Activated CD8-positive, alpha-beta memory T cell treated with anti-CD3 and anti-CD28 coated beads for 1 hour (primary cell): ENCODE results near the gene FCHSD2.

Source experiments
- DNase-seq, 2 donors: peaks; one replicate each; pipeline ENCODE4 v3.0.0-alpha.2; 2020; ENCODE audit warnings: low read depth in 1 of 2; ENCODE audit errors: extremely low read depth in 1 of 2

Gene FCHSD2

DNA sequence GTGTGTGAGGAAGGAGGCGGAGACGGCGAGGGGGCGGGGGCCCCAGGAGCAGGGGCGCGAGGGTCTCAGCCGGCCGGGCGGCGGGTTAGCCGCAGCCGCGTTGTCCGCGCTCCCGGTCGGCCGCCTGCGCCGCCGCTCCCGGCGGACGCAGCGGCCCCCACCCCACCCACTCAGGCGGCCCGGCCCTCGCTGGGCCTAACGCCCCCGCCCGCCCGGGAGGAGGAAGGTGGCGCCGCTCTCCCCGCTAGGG lies at the start of gene FCHSD2:
FCHSD2 (minus strand) TSS at position 191 of the 250 bp plus-strand sequence. CDS start 441 bp downstream, outside the sequence.
- DNase-seq: no peak

DNA sequence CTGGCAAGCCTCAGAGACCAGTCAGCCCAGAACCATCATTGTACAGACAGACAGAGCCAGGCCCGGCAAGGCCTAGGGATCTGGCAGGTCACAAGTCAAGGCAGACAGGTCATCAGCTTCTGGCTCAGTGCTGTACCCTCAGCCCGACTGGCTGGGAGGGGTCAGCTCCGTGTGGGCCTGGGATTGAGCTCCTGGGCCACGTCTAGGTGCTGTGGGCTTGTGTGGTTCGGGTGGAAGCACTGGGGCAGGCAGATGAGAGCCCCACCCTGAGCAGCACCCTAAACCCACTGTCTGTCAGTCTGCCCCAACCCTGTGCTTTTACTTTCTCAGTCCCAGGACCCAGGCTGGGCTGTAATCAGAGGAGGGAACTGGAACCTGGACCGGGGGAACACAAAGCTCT lies 49.0 kb upstream of the FCHSD2 start:
- no peak for DNase-seq

DNA sequence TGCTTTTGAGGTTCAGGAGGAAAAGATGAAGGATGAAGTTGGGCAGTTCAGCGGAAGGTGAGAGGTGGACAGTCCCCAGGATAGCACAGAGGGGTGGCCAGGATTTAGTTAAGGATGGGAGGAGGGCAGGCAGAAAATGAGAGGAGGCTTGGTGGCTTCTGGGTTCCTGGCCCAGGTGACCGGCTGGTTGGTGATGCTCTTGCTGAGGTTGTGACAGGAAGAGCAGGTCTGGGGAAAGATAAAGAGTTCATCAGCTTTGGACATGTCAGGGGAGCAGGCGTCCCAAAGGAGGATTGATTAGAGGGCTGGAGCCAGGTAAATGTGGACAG lies 48.4 kb upstream of the FCHSD2 start:
- no peak for DNase-seq

DNA sequence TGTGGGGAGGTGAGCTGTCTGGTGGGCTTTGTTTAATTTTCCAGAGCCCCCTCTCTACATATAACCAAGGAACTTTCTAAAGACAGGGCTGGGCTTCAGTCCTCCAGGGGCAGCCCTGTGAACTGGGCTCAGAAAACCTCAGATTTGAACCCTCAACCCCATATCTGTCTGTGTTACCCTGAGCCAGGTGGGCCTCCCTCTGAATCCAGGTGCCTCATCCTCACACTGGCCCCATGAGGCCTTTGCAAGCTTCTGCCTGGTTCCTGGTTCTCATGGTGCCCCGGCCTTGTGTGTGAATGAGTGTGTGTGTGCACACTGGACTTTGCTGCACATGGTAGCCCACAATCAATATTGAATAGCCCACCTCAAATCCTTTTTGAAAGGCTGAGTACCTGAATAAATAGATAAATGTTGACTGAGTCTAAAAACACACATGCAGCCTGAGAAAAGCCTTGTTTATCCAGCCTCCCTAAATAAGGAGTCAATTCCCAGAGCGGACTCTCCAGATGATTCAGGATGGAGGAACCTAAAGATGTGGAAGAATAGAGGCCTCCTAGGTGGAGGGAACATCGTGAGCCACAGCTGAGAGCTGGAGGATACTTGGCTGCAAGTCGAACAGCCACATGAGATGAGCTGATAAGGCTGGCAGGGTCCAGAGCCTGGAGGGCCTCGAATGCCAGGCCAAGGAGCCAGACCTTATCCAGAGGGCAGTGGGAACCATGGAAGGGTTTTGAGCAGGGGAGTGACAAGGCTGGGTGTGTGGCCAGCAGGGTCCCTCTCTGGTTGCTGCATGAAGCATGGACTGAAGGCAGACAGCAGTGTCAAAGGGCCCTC lies 47.8 kb upstream of the FCHSD2 start:
- DNase-seq: no peak

DNA sequence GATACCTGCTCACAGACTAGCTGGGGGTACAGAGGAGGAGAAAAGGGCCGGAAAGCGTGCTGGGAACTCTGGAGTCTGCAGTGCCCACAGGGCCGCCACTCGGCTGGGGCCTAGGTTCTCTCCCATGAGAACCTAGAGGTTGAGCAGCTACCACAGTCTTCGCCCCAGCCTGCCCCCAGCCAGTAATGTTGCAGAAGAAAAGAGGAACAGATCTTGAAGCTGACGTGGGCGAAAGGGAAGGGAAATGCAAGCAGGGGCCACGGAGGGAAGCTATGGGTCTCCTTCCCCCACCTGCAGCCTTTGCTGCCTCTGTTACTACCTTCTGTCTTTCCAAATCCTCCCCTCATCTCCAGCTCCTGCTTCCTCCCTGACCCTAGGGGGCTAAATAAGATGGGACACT lies 47.2 kb upstream of the FCHSD2 start:
- DNase-seq: no peak

DNA sequence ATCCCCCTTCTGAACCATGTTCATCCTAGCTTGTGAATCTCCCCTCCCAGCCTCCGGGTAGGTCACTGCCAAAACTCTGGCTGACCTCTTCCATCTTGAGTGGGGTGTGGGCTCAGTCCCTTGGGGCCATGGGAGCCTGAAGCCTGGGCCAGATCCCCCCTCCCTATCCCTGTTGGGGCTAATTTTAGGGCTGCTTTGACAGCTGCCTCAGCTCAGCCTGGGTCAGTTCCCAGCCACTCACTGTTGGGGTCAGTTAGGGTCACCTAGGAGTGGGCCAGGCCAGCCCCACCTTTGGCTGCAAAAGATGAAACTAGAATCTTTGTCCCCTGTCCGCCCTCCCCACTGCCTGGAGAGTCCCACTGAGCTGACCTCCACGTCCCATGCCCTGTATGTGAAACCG lies 46.2 kb upstream of the FCHSD2 start:
- DNase-seq: no peak

DNA sequence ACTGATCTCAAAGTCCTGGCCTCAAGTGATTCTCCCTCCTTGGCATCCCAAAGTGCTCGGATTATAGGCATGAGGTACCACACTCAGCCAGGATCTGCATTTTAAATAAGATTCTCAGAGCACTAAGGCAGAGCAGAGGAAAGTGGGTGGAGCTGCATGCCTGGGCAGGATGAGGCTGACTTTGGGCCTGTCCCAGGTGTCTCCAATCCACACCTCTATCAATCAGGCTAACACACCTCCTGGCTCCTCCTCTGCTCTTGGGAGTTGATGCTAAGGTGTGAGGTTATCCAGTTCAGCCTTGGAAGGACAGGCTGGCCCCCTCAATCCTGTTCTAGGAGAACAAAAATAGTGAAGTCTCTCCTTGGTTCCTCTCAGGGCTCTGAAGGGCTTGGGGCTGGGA lies 45.7 kb upstream of the FCHSD2 start:
- DNase-seq: no peak

DNA sequence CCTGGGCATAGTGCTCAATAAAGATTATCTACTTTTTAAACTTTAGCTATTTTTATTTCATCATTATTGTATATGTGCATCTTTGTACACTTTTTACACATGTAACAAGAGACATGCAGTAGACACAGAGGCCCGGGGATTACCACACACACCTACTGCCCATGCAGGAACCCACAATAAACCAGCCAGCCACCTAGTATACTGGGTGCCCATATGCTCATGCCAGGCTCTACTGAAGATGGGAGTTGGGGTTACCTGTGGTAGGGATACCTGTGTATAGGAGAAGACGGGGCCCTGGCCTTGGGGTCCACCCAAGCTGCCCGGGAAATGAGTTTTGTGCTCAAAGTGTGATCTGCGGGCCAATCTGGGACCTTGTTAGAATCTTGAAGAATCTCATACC lies 44.8 kb upstream of the FCHSD2 start:
- DNase-seq: no peak

DNA sequence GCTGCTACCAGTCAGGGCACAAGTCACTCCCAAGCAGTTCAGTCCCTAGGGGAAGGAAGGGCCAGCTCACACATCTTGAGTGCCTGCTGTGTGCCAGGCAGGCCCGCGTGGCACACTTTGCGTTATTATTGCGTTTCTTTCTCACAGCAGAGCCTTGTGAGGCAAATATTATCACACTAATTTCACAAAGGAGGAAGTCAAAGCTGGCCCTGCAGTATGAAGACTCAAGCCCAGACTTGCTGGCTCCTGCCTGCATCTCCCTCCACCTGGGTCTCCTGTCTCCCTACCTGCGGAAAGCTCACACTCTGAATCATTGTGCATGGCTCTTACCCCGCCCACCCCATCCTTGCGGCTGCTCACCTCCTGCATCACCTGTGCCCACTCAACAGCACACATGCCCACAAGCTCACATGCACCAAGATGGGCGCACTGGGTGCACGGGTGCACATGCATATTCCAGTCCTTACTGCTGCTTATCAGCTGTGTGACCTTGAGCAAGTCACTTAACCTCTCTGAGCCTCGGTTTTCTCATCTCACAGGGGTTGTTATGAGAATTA lies 44.3 kb upstream of the FCHSD2 start:
- DNase-seq: no peak

DNA sequence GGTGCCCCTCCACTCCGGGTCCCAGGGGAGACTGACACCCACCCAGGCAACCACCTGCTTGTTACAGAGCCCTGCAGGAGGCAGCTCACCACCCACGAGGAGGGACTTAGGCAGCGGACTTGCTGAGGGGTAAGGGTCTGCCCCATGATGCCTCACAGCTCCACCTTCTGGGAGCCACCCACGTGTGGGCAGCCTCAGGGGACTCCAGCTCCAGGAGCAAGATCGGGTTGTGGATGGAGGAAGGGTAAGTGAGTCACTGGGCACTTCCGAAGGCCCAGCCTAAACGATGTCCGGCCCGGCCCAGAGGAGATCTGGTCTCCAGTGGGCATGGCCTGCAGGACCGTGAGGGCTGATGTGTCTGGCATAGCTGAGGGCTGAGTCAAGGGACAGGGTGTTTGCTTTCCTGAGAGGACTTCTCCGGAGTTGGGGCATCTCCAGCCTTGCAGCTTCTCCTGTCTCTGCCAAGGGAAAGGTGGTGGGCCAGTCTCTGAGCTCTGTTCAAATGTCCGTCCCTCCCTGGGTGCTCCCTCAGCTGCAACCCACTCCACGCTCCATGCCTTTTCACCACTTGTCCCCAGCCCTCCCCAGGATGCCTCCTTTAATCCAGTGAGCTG lies 43.7 kb upstream of the FCHSD2 start:
- DNase-seq: no peak

DNA sequence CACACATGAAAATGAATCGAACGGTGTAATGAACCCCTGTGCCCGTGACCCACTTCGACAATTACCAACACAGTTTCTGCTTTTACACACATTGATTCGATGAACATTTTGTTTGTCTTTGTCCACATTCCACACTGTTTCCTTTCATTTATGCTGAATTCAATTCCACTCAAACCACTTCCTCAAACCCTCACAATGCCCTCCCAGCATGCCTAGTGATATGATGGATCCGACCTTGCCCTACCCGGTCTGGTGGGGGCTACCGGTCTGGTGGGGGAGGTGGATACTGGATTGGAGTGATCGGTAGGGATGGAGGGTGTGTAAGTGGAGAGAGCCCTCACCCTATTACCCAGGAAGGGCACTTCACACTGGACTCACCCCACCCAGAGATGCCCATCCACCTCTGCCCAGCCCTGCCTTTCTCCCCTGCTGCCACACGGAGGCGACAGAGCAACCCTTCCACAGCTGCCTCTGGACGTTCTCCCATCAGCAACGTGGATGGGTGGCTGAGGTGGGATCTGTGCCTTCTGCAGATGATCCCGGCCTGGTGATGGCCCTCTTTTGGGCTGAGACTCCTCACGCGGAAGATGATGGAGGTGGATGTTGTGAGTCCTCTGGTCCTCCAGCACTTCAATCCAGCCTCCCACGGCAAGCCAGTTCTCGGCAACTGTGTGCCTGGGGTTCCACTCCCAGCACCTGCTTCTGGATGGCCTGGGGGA lies 43.0 kb upstream of the FCHSD2 start:
- DNase-seq: peak in 1 of 2 donors; percentile 14

DNA sequence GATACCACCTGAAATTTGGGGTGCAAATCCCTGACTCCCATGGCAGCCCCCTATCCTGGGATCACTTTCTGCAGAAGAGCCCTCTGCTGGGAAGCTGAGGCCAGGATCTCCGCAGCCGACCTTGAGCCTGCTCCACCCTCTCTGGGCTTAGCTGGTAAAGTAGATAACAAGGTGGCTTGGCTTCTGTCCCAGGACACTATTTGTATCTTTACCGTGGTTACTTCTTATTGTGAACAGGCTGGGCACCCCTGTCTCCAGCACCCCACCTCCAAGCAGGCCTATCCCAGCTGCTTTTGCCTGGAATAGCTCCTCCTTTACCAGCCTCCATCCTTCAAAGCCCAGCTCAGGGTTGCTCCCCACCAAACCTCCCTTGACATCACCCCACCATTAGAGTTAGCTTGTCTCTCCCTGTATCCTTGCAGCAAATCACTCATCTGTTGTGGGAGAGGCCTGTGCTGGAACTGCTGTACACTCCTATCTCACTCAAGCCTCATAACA lies 40.8 kb upstream of the FCHSD2 start:
- DNase-seq: no peak

DNA sequence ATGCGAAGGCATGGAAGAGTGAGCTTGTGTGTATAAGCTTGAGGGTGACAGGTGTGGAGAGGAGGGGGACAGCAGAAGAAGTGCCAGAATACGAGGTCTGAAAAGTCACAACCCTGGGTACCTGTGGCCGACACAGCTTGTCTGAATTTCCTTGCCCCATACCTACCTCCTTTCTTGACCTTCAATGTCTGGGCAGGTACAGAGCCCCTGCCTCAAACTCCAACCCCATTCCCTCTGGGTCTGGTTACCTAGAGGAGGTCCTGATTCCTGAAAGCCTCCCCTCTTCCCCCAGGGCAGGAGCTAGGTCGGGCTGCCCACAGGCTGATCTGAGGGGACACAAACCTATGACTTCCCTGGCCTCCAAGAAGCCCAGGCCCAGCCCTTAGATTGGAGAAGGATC lies 36.6 kb upstream of the FCHSD2 start:
- DNase-seq: no peak

DNA sequence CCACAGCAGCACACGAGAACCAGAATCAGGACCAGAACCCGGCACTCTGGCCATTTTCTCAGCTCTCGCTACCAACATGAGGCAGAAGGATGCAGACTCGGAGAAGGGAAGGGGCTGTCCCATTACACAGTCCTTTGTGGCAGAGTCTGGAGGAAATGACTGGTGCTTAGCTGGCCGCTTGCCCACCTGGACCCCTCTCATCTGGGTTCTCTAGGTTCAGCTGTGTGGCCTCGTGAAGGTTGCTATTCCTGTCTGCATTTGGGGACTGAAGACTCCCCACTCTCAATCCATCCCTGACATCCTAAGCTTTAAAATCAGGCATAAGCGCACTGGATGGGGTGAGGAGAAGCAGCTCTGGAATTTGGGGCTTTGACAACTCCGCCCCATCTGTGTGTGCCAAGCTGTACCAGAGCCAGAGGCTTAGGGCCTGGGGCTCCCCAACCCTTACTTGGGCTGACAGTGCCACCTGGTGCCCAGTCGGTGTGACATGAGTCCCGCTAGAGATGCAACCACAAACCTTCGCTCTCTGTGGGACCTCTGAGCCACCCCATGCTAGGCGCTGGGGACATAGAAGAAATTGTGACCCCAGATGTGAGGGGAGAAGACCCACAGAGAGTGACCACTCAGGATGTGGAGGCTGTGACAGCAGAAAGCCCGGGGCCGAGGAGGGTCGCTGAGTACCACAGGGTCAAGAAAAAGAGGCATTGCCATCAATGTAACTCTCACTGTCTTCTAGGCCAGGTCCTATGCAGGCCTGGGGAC lies 35.8 kb upstream of the FCHSD2 start:
- DNase-seq: peak; percentile 58 to 63

DNA sequence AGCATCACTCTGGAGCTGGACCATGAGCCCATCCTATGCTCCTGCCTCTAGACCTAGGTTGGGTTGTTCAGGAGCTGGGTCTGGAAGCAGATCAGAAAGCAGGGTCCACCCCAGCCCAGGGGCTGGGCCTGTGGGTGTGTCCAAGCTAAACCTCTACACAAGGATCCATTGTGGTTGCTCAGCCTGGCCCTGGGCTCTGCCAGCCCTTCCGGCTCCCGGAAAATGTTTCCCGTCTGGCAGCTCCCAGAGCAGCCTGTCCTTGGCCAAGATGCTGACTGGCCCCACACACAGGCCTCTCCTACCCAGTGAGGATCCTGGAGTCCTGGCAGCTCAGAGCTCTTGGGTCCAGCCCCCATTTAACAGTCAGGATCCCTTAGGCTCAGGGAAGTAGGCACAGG lies 35.3 kb upstream of the FCHSD2 start:
- no peak for DNase-seq

DNA sequence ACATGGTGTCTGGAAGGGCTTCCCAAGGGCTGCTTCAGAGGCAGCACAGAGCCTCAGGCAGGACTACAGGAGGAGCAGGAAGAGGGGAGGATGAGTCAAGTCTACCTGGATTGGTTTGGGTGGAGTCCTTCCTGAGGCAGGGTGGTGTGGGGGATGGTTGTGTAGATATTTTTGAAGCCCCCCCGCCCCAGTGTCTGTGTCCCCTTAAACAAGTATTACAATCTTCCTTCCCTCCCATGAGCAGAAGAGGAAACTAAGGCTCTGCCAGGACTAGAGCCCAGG lies 34.7 kb upstream of the FCHSD2 start:
- no peak for DNase-seq

DNA sequence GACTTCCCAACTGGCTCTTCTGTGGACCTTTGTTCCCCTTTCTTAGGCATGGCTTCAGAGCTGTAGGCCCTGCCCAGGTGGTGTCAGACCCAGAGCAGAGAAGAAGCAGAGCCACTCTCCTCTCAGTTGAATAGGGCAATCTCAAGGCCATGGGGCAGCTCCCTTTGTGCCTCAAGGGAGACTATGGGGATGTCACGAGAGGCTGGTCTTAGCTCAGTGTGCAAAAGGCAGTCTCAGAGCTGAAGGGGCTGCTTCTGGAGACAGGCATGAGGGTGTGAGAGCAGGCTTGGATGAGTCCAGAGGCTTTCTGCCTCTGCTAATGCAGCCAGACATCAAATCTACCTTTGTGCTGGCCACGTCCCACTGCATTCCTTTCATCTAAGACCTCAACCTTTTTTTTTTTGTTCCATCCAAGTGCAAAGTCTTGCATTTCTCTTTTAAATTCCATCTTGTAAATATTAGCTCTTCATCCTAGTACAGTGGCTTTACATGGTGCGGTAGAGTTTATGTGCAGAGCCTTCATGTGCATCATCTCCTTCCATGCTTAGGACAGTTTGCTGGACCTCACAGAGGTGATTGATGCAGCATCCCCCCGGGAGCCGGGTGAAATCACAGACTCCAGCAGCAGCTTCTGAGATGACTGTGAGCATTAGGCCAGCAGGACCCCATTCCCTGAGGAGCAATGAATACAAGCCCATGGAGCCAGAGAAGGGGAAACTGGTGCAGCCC lies 34.2 kb upstream of the FCHSD2 start:
- DNase-seq: no peak

DNA sequence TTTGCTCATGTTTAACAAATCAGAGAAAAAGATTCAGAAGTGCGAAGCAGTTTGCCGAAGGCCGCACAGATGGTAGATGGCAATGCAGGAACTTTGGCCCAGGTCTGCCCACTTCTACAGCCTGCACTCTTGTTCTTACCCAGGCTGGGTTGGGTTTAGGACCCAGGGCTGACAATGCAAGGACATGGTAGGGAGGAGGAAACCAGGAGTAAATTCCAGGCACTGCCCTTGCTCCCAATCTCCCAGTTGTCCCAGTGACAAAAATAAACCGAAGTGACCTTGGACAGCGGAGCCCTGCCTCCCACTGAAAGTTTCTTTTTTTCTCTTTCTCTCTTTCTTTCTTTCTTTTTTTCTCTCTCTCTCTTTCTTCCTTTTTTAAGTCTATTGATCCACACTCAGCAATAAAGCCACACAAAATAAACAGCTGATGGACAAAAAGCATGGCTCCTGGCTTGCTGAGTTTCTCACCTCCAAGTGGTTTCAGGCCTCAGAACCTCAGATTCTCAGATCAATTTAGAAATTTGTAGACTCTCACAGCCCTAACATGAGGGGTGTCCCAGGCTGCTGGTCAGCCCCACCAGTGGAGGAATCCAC lies 33.5 kb upstream of the FCHSD2 start:
- no peak for DNase-seq

DNA sequence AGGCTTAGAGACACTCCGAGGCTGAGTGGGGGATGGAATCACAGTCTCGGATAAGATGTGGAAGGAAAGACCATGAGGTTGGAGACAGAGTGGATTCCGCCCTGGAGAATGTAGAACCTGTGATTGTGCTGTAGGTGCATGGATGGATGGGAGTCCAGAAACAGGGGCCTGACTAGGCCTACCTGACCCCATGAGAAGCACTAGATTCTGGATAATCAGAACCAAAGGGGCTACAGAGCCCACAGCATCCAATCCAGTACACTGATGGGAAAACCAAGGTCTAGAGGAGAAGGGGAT lies 32.3 kb upstream of the FCHSD2 start:
- no peak for DNase-seq

DNA sequence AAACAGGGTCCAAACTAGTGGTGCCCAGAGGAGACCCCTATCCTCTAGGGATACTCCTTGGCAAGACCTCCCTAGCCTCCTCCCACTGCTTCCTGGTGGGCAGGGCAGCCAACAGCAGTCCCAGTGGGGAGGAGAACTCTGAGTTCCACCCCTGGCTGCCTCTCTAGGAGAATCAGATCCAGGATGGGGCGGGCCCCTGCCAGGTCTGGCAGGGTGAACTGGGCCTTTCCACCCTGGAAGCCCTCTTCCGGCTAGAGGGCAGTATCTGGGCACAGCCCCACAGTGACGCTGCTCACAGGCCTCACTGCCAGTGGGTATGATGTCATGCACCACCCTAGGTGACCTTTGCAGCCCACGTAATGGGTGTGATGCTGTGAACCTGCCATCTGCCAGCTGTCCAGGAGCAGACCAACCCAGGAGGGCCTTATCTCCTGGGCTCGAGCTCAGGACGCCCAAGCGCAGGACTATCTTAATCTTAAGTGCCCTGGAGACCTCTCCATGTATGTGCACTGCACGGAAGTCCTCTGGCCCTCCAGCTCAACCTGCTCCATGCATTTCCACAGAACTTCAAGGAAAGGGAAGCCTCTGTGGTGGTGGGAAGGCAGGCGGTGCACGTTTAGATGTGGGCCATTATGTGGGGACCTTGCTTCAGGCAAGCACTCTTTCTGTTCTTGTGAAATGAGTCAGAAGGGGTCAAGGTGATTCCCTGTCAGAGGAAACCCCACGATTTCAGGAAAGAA lies 31.8 kb upstream of the FCHSD2 start:
- no peak for DNase-seq
